Activated T-helper 1 cell treated with anti-CD3 and anti-CD28 coated beads, Interleukin-2, amount 50 U/mL, for 16 hours (primary cell): ENCODE data around the gene NPHP4.
"Not testable (repeated sequence)": the region's sequence is repeated elsewhere in the genome, so short reads cannot be mapped to it uniquely, and the experiment has no call there.

ENCODE experiments used
- DNase-seq, 2 donors: peaks; one replicate each; pipeline ENCODE4 v3.0.0-alpha.2; 2020; ENCODE audit warnings: low read depth in 1 of 2, low spot score in 1 of 2

Gene NPHP4

GRCh38 chr1:5896706-5897660, 95.2 kb downstream of the NPHP4 start:
- DNase-seq: no peak

GRCh38 chr1:5895446-5896406, 96.5 kb downstream of the NPHP4 start:
- no peak for DNase-seq

GRCh38 chr1:5893699-5894278, 98.4 kb downstream of the NPHP4 start:
- DNase-seq: not testable (repeated sequence)

- no peak for DNase-seq
Observed at GRCh38 chr1:5892329-5892728, 99.9 kb downstream of the NPHP4 start.

- DNase-seq: no peak
Observed at GRCh38 chr1:5891736-5892135, 100.5 kb downstream of the NPHP4 start.

- no peak for DNase-seq
Observed at GRCh38 chr1:5891137-5891536, 101.1 kb downstream of the NPHP4 start.

GRCh38 chr1:5890346-5891106, 101.7 kb downstream of the NPHP4 start:
- no peak for DNase-seq

- DNase-seq: no peak
Observed at GRCh38 chr1:5889901-5890300, 102.3 kb downstream of the NPHP4 start.

GRCh38 chr1:5889462-5889861, 102.8 kb downstream of the NPHP4 start:
- DNase-seq: no peak

GRCh38 chr1:5888606-5889211, 103.5 kb downstream of the NPHP4 start:
- no peak for DNase-seq

GRCh38 chr1:5887971-5888361, 104.3 kb downstream of the NPHP4 start:
- no peak for DNase-seq

- DNase-seq: no peak
Observed at GRCh38 chr1:5887349-5887970, 104.8 kb downstream of the NPHP4 start.

- DNase-seq: no peak
Observed at GRCh38 chr1:5886541-5887348, 105.5 kb downstream of the NPHP4 start.

- DNase-seq: no peak
Observed at GRCh38 chr1:5886140-5886483, 106.1 kb downstream of the NPHP4 start.

GRCh38 chr1:5885471-5886139, 106.6 kb downstream of the NPHP4 start:
- no peak for DNase-seq

GRCh38 chr1:5884110-5884509, 108.1 kb downstream of the NPHP4 start:
- no peak for DNase-seq

GRCh38 chr1:5883129-5884048, 108.8 kb downstream of the NPHP4 start:
- no peak for DNase-seq
